ENCODE measurements around the gene FSIP2.

Gene FSIP2, protein sequence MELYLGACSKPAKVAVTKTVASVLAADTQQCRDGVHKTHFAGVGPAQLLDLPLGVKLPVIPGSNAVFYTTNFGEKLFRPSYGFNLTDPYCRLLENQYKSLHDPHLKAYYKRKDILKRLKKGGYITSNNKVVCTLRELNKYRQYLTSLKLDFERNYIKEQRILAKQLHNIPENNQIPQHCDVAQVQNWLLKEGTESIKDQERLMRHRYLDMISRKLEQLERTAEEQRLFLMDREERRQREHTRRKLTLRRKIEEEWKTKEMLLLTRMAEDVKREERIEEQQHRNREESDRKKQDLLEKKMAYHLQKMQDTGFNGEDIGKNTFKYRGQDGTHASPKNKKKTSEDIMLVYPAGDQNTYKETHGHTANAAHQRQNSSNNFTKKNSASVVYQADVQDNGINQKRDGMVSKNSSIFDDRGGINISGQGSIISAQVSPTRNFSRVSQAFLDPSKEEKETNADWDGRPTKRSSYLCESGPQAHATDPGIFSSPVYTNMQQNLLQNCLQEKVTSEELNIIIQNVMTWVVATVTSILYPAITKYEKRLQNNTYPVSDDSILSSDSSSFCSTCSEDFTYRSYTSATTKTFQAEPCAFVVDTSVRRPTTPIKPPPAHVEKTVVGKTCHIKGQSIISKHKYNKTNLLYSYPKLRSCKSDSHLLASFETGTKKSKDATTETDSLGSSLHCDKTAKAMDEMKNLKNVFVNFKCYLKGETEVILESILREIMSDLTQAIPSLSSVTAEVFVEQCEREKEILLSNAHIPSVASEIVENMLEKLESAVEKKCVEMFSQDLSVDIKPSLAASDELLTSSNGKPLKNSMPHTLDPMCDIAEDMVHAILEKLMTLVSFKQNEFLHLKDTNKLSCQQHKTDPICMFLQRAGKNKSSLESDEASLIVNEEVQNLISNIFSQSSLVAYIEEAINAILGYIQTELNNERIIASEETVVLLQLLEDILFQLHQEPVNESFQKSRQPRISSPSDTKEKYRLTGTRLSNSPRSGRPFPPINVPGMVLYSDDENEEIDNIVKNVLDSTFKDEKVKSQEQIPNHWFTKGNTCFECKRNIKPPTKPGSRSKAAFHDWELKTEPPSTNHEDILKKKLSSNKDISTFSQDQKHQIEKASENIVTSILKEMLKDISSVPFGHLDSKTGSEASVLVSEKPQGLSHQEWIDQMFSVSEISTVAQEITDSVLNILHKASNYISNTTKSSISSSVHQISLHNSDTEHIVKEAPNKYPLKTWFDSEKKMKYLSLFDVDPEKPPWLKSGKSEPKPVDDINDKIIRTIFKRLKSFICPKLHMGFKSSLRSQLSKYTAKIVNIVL (N-terminal part only)

GRCh38 chr2:185738679-185739472 is at the start of gene FSIP2:
FSIP2 (plus strand) TSS chr2:185738804; CDS start chr2:185738895, 91 bp downstream.
- no peak for DNase-seq (ENCODE audit: low read depth)

GRCh38 chr2:185689906-185690539 is 48.6 kb upstream of the FSIP2 start:
- DNase-seq (ENCODE audit: low read depth), result no peak

GRCh38 chr2:185695711-185696235 is 42.8 kb upstream of the FSIP2 start:
- no peak for DNase-seq (ENCODE audit: low read depth)

- DNase-seq (ENCODE audit: low read depth), result no peak
Observed at GRCh38 chr2:185700883-185701282, 37.7 kb upstream of the FSIP2 start.

DNA sequence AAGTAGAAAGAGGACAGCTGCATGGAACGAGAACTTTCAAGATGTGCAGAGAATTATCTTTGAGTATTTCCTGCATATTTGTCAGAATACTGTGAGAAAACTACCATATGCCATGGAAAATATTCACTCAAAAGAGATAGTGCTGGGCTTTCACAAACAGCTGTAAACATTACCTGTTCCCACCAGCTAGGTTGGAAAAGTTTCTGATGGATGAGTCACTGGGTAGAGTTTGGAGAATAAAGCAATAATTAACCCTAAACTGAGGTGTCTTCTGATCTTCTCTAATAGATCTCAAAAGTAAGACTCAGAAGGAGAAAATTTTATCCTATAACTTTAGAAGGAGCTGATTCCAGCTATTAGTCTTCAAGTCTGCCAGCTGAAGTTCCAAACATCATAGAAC is 3.9 kb upstream of the FSIP2 start:
- no peak for DNase-seq (ENCODE audit: low read depth)

DNA sequence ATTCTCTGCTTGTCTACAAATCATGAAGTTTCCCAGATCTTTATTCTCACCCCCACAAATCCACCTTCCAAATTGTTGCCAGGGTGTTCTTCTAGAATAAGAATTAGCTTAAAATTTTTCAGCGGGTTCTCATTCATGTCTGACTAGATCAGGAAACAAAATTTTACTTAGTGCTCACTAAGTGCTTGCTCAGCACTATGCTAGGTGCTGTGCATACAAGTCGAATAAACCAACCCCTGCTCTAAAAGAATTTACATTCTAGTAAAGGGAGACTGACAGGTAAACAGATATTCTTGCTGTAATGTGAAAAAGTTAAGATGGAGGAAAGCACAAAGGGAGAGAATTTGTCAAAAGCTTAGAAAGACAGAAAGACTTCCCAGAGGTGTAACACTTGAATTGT is 2.4 kb upstream of the FSIP2 start:
- DNase-seq (ENCODE audit: low read depth), result no peak

- DNase-seq (ENCODE audit: low read depth), result no peak
Observed at GRCh38 chr2:185745864-185746859, 7.6 kb downstream of the FSIP2 start.

DNA sequence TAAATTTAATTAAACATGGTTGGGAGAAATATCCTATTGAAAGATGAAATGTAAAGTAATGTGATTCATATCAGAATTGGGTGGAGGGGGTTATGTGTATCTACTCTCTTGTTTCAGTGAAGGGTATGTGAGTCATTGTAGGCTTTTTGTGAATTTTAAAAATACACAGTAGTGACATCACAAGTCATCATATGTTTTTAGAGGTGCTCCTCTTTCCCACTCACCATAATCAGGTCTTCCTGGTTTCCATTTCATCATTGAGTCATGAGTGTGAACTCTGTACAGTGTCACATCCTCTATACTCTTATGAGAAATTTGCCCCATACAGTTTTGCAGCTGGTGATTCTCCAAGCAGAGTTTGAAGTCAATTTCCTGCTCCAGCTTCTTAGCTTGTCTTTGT is 18.8 kb downstream of the FSIP2 start:
- no peak for DNase-seq (ENCODE audit: low read depth)

GRCh38 chr2:185771396-185771795 is 32.8 kb downstream of the FSIP2 start:
- DNase-seq (ENCODE audit: low read depth), result no peak

DNA sequence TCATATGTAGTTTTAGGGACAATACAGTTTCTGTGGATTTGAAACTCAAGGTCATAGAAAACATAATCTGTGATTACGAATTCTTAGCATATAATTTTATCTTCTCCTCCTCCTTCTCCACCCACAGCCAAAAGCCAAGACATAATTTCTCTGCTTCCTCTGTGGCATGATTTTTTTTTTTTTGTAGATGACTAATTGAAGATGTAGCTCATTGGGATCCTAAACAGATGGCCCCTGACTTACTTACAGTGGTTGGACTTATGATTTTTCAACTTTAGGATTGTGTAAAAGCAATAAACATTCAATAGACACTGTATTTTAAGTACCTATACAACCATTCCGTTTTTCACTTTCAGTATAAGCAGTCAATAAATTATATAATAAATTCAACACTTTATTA is 42.3 kb downstream of the FSIP2 start:
- no peak for DNase-seq (ENCODE audit: low read depth)

DNA sequence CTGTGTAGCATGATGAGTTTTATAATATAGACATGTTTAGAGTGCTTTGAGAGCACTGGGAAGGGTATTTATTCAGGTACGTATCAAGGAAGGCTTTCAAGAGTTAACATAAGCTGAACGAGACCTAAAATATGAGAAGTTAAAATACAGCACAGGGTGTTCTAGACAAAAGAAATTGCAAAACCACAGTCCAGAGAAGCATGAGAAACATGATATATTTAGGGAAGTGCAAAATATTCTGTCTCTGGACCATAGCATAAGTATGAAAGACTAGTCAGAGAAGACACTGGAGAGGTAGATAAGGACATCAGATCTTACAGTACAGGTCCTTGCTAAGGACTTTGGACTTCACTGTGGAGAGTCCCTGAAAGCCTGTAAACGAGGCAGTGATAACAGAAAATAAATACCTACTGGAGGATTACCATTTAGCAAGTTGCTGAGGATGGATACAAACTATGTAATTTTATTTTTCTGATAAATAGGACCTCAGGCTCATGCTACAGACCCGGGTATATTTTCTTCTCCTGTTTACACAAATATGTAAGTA is 43.7 kb downstream of the FSIP2 start:
- no peak for DNase-seq (ENCODE audit: low read depth)

GRCh38 chr2:185785156-185785555 is 46.6 kb downstream of the FSIP2 start:
- no peak for DNase-seq (ENCODE audit: low read depth)

GRCh38 chr2:185785851-185786473 is 47.4 kb downstream of the FSIP2 start:
- no peak for DNase-seq (ENCODE audit: low read depth)

- DNase-seq (ENCODE audit: low read depth), result no peak
Observed at GRCh38 chr2:185787227-185788145, 48.9 kb downstream of the FSIP2 start.

DNA sequence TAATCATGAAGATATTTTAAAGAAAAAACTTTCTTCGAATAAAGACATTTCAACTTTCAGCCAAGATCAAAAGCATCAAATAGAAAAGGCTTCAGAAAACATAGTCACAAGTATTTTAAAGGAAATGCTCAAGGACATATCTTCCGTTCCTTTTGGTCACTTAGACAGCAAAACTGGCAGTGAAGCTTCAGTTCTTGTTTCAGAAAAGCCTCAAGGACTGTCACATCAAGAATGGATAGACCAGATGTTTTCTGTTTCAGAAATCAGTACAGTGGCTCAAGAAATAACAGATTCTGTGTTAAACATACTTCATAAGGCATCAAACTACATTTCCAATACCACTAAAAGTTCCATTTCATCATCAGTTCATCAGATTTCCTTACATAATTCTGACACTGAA is 51.8 kb downstream of the FSIP2 start:
- no peak for DNase-seq (ENCODE audit: low read depth)

DNA sequence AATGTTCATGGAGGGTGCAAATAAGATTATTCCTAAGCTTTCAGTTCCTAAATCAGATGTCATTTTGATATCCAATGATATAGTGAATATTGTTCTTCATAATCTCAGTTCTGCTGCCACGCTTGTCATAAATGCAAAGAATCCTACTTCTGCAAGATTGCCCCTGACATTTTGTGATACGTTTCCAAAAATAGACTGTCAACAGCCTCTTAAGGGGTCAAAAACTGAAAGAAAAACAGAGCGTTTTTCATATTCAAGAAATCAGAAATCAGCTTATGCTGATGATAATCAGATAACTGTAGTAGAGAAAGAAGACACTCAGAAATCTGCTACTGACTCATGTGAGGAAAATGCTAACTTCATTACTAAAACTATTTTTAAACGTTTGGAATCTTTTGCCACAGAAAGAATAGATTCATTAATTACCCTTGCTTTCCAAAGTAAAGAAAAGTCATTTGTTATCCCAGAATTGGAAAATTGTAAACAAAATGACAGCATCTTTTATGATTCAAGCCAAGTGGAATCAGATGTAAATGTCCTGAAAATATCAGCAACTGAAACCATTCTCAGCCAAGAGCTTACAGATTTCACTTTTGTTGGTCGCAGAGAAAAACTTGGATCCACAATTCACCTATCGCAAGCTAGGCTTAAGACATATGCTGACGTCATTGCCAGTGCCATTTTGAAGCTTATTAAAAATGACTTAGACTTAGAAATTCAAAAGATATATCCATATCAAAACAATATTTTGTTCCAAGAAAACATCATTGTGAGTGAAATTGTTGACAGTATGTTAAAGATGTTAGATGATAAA is 55.1 kb downstream of the FSIP2 start:
- DNase-seq (ENCODE audit: low read depth), result no peak

DNA sequence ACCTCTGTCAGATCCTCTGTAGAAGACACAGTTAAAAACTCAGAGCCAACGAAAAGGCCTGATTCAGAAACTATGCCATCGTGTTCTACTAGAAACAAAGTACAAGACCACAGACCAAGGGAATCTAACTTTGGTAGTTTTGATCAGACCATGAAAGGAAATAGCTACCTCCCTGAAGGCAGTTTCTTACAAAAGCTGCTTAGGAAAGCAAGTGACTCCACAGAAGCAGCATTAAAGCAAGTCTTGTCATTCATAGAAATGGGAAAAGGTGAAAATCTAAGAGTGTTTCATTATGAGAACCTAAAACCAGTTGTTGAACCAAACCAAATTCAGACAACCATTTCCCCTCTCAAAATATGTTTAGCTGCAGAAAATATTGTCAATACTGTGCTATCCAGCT is 58.2 kb downstream of the FSIP2 start:
- DNase-seq (ENCODE audit: low read depth), result no peak
